ENCODE results near the gene PGLYRP4.

- TF ChIP-seq CTCF (IDR thresholded peaks at IDR 0.05) = no peak
- no peak for TF ChIP-seq POLR2A (IDR thresholded peaks at IDR 0.05)
Measured at GRCh38 chr1:153392258-153392657, 43.6 kb upstream of the PGLYRP4 start.

Measured in ovary (tissue), 3 donors.